GM18867 (cell line): ENCODE results near the gene ABCB6.
A peak's percentile ranks its signal among the peaks of the same experiment; 100 is the strongest.

Source experiments
- ATAC-seq: cut with Tn5 transposase; IDR thresholded peaks from one replicate; pipeline ENCODE4 v1.9.1; 2021; ENCODE audit warnings: mild to moderate bottlenecking, moderate library complexity; ENCODE audit not compliant: unreplicated experiment

ABCB6 gene

DNA sequence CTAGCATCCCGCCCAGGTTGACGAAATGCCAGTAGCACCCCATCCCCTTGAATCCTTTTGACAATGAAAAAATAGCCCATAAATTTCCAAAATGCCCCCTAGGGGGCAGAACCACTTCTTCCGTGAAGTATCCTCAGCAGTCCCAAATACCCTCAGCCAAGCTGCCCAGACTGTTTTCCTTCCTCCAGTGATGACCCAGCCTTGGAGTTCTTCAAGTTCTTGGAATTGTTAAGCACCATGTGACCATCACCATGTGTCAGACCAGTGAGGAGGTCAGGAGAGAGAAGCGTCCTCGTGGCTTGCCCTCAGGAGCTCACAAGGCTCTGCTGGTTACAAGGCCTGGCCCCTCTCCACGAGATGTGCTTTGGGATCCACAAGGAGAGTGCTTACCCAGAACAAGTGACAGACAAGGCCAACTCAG, 47.5 kb downstream of the ABCB6 start:
- ATAC-seq = no peak

- ATAC-seq = no peak
These were observed 48.7 kb downstream of the ABCB6 start, which contains the start of gene SLC23A3 for GRCh38 chr2:219169930-219170654. Gene SLC23A3, minus strand, starts transcription at chr2:219170029. Its CDS starts 45 bp downstream, at chr2:219169984.

DNA sequence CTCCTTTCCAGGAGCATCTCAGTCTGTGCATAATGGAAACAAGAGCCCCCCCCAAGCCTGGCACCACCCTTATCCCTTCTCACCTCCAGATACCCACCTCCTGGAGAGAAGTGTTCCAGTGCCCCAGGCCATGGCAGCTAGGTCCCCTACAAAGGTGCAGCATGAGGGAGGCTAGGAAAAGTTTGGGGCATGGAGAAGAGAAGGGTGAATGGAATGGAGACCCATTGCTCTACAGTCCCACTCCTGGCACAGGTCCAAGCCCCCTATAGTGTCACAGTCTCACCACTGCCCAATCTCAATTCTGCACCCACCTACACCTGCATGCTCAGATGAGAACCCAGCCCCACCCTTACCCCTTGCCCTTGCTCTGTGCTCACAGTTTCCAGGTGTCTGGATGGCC, 49.8 kb downstream of the ABCB6 start:
- ATAC-seq = no peak

DNA sequence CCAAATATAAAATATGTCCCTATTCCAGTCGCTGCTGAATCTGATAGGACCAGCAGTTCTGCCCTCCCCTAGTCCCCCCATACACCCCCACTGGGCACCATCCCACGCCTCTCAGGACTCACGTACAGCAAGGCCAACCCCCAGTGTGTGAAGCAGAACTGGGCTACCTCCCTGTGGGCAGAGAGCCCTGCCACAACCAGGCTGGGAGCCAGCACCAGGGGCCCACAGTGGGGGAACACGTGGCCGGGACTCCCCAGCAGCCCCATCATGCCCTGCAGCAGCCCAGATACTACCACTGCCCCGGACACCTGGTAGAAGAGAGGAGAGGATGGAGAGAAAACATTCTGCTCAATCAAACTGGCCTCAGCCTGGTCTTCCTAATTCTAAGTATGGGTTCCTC, 50.2 kb downstream of the ABCB6 start:
- peak; percentile 40 for ATAC-seq

DNA sequence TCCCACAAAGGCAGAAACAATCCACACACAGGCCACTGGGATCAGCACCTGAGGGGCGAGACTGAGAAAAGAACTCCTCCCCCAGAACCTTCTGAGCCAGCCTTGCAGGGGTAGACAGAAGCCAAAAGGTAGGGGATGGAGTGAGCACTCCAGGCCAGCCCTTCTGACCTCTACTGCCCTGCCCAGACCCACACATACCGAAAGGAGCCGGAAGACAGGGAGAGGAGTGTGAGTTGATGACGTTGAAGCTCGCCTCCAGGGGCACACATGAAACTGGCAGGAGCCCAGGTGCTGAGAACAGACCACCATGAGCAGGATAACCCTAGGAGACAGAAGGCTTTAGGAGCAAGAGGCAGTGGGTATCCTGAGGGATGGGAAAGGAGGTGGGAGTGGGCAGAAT, 50.8 kb downstream of the ABCB6 start:
- ATAC-seq = no peak

GRCh38 chr2:219165058-219165911, 53.5 kb downstream of the ABCB6 start:
- ATAC-seq = no peak

GRCh38 chr2:219163156-219163555, 55.6 kb downstream of the ABCB6 start:
- ATAC-seq = no peak

DNA sequence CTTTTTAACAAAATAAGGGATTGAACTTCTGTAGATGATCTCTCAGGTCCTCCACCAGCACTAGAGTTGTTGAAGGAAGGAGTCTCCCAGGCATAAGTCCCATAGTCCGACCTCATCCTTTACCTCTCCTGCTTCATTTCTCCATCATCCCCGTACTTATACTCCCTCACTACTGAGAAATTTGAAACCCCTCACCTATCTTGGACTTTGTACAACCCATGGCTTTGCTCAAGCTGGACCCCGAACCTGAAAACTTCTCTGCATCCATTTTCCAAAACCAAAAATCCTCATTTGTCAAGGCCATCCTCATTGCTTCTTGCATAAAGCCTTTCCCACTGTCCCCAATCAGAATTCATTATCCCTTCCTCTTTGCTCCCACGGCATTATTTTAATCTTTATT, 57.7 kb downstream of the ABCB6 start:
- no peak for ATAC-seq

DNA sequence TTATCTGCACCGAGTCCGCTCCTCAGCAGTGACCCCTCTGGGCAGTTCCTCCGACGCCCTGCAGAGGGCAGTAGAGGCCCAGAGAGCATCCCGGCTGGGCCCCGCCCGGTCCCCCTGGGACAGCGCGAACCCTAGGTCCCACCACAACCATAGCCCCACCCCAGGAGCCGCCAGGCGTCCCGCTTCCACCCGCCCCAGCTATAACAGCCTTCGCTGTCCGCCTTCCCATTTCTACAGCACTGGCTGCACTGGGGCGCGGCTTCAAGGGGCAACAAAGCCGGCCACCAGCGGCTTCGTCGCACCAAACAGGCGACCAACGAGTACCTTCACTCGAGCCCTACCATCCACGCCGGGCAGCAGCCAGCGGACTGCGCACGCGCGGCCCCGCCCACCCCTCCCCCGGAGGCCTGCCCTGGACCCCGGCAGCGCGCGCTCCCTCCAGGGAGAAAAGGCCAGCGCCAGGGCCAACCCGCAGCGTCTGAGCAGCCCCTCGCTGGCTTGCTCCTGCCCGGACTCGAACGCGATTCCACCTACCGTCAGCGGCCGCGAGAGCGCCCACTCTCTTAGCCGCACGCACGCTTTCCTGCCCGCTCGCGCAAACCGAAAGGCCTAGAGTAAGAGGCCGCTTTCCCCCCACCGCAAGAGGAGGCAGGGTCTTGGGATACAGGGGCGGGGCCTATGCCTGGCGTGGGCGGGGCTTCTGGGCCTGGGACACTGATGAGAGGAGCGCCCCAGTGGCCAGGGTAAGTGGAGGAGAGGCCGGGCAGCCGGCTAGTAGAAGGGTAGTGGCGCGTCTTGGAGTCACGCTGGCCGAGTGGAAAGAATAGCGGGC, 58.4 kb downstream of the ABCB6 start, which contains the start of gene NHEJ1:
Gene NHEJ1, minus strand, starts transcription at position 630 of the 832 bp plus-strand sequence. CDS start 2,453 bp downstream, outside the sequence.
- peak; percentile 84 for ATAC-seq
